H1 (cell line): ENCODE results near the gene LHPP.

ENCODE experiments used
- EZH2 ChIP-seq: fragments of 200-600 bp; sonication (generic); IDR thresholded peaks from 2 replicates; pipeline ENCODE4 v1.7.1; 2012; ENCODE audit warnings: low read depth, mild to moderate bottlenecking, moderate library complexity, low read length, inconsistent platforms; ENCODE audit not compliant: severe bottlenecking
- HDAC2 ChIP-seq, 2 experiments: fragments of 300-600 bp in 1 of 2; sonication (generic) in 1 of 2; IDR thresholded peaks; 2 replicates each; pipeline ENCODE4 v1.6.1; 2011 to 2012; ENCODE audit warnings: low read depth in 2 of 2, low read length in 2 of 2, mild to moderate bottlenecking in 2 of 2, moderate library complexity in 2 of 2, borderline replicate concordance in 1 of 2, inconsistent platforms in 1 of 2
- JUND ChIP-seq: IDR thresholded peaks from 2 replicates; pipeline ENCODE4 v1.6.1; 2011; ENCODE audit warnings: mild to moderate bottlenecking, improper control_type of control experiment, low read length
- MAX ChIP-seq: IDR thresholded peaks from 2 replicates; pipeline ENCODE4 v1.6.1; 2012; ENCODE audit warnings: inconsistent platforms
- POLR2A ChIP-seq, 2 experiments: IDR thresholded peaks; 1 replicate in 1 of 2; 2 replicates in 1 of 2; pipeline ENCODE4 v1.6.1; 2011; ENCODE audit warnings: low read depth in 2 of 2, low read length in 2 of 2, mild to moderate bottlenecking in 2 of 2; ENCODE audit errors: control extremely low read depth in 1 of 2
- POLR2AphosphoS5 ChIP-seq: IDR thresholded peaks from 2 replicates; pipeline ENCODE4 v1.6.1; 2011; ENCODE audit warnings: low read depth, low read length
- RAD21 ChIP-seq, 2 experiments: IDR thresholded peaks in 1 of 2; conservative IDR thresholded peaks in 1 of 2; 2 replicates each; pipeline ENCODE4 v1.6.1; 2011; ENCODE audit warnings: low read depth in 2 of 2, low read length in 2 of 2, improper control_type of control experiment in 1 of 2, inconsistent platforms in 1 of 2, mild to moderate bottlenecking in 1 of 2, moderate library complexity in 1 of 2
- RNF2 ChIP-seq: fragments of 200-900, 300-1000 bp; sonication (generic); IDR thresholded peaks from 2 replicates; pipeline ENCODE4 v1.7.1; 2016; ENCODE audit warnings: borderline replicate concordance, low read depth, mild to moderate bottlenecking, antibody characterized with exemption, low read length; ENCODE audit not compliant: poor library complexity, severe bottlenecking; ENCODE audit errors: missing control alignments
- SUZ12 ChIP-seq: fragments of 200-600 bp; sonication (generic); IDR thresholded peaks from 2 replicates; pipeline ENCODE4 v1.6.1; 2012; ENCODE audit warnings: mild to moderate bottlenecking, inconsistent platforms, low read length, moderate library complexity, mixed read lengths
- TAF1 ChIP-seq: IDR thresholded peaks from 2 replicates; pipeline ENCODE4 v1.6.1; 2011; ENCODE audit warnings: mild to moderate bottlenecking, low read depth, low read length
- TEAD4 ChIP-seq: IDR thresholded peaks from 2 replicates; pipeline ENCODE4 v1.6.1; 2012; ENCODE audit warnings: low read depth, low read length, inconsistent platforms, mixed read lengths
- TF ChIP-seq, protein P1 (sequence below), 3 experiments: IDR thresholded peaks; 1 replicate in 2 of 3; 2 replicates in 1 of 3; pipeline versions ENCODE4 v1.5.1 to v1.6.1; 2011; ENCODE audit warnings: low read length in 3 of 3, mild to moderate bottlenecking in 3 of 3, inconsistent platforms in 2 of 3, low read depth in 1 of 3, moderate library complexity in 1 of 3; ENCODE audit not compliant: insufficient read depth in 1 of 3; ENCODE audit errors: control extremely low read depth in 1 of 3

- TF ChIP-seq, protein P1, sequence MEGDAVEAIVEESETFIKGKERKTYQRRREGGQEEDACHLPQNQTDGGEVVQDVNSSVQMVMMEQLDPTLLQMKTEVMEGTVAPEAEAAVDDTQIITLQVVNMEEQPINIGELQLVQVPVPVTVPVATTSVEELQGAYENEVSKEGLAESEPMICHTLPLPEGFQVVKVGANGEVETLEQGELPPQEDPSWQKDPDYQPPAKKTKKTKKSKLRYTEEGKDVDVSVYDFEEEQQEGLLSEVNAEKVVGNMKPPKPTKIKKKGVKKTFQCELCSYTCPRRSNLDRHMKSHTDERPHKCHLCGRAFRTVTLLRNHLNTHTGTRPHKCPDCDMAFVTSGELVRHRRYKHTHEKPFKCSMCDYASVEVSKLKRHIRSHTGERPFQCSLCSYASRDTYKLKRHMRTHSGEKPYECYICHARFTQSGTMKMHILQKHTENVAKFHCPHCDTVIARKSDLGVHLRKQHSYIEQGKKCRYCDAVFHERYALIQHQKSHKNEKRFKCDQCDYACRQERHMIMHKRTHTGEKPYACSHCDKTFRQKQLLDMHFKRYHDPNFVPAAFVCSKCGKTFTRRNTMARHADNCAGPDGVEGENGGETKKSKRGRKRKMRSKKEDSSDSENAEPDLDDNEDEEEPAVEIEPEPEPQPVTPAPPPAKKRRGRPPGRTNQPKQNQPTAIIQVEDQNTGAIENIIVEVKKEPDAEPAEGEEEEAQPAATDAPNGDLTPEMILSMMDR (IDR thresholded peaks at IDR 0.05; ENCODE audit: control extremely low read depth in 1 of 3, insufficient read depth in 1 of 3, low read depth in 1 of 3, low read length in 3 of 3), result no peak
- no peak for TF ChIP-seq HDAC2 (IDR thresholded peaks at IDR 0.05; ENCODE audit: borderline replicate concordance in 1 of 2, low read depth in 2 of 2, low read length in 2 of 2)
- no peak for TF ChIP-seq POLR2AphosphoS5
- no peak for TF ChIP-seq TEAD4
- no peak for TF ChIP-seq EZH2
- no peak for TF ChIP-seq POLR2A (IDR thresholded peaks at IDR 0.05; ENCODE audit: control extremely low read depth in 1 of 2, low read depth in 2 of 2, low read length in 2 of 2)
- no peak for TF ChIP-seq MAX
- TF ChIP-seq JUND, result no peak
- no peak for TF ChIP-seq TAF1
- no peak for TF ChIP-seq RAD21 (IDR thresholded peaks at IDR 0.05 in 1 of 2, conservative IDR thresholded peaks at IDR 0.05 in 1 of 2; ENCODE audit: low read depth in 2 of 2, low read length in 2 of 2)
- no peak for TF ChIP-seq SUZ12
- no peak for TF ChIP-seq RNF2
Measured at GRCh38 chr10:124649214-124649613, 187.6 kb downstream of the LHPP start.
